PC-9 (cell line): Measurements from ENCODE around the gene THSD7B.

Experiments
- CTCF ChIP-seq: fragments of 200-600 bp; sonication (generic); conservative IDR thresholded peaks from 2 replicates; pipeline ENCODE4 v1.6.1; 2017; ENCODE audit warnings: mixed run types, antibody characterized with exemption, mild to moderate bottlenecking, moderate library complexity
- EZH2 ChIP-seq: fragments of 200-600 bp; sonication (generic); IDR thresholded peaks from 2 replicates; pipeline ENCODE4 v1.8.0; 2017; ENCODE audit warnings: antibody characterized with exemption, low read depth

- TF ChIP-seq CTCF (no peak), EZH2 (no peak)
Measured at GRCh38 chr2:137508739-137509384, 743.5 kb downstream of the THSD7B start.
